Measurements from ENCODE around the gene HGD. TPM values are rescaled to one million over a fixed set of nuclear protein-coding genes. Genes with fewer than 3 reads are reported as not detected.

HGD gene
- total and polyA plus RNA-seq, 2 donors (not counting 1 experiment from before 2014, with no cell fraction given): under 0.01 TPM; not detected in 1

GRCh38 chr3:120650311-120650710, 31.7 kb downstream of the HGD start:
- Histone ChIP-seq H4K20me1 (ENCODE audit: control insufficient read depth, extremely low read depth, insufficient read depth, low read length) (no peaks in the 10 kb centered on the region), H3K4me2 (ENCODE audit: extremely low read depth, insufficient read depth, low read length) (no peak overlapping the region), H3K27ac (ENCODE audit: insufficient read depth, low read length) (no peak overlapping the region), H2AFZ (ENCODE audit: low read length) (no peak overlapping the region), H3K36me3 (ENCODE audit: control insufficient read depth, insufficient read depth, low read length) (no peaks in the 10 kb centered on the region), H3K4me1 (ENCODE audit: control insufficient read depth, extremely low read depth, insufficient read depth, low read length) (no peaks in the 10 kb centered on the region), H3K9ac (ENCODE audit: insufficient read depth, low read length) (no peak overlapping the region), H3K79me2 (ENCODE audit: control insufficient read depth, insufficient read depth, low read length) (no peaks in the 10 kb centered on the region), H3K9me3 (ENCODE audit: control insufficient read depth, insufficient read depth, low read depth, low read length) (no peaks in the 10 kb centered on the region), H3K27me3 (ENCODE audit: control insufficient read depth, insufficient read depth, low read length) (no peaks in the 10 kb centered on the region), H3K4me3 (replicated peaks in 1 of 4; ENCODE audit: control extremely low read depth in 1 of 4, insufficient read depth in 1 of 4, low read depth in 3 of 4, low read length in 4 of 4) (no peak overlapping the region)
- no peak for DNase-seq (ENCODE audit: low read depth in 2 of 2)
- no peak for TF ChIP-seq EZH2 (IDR thresholded peaks at IDR 0.05; ENCODE audit: low read length, missing control alignments)

DNA sequence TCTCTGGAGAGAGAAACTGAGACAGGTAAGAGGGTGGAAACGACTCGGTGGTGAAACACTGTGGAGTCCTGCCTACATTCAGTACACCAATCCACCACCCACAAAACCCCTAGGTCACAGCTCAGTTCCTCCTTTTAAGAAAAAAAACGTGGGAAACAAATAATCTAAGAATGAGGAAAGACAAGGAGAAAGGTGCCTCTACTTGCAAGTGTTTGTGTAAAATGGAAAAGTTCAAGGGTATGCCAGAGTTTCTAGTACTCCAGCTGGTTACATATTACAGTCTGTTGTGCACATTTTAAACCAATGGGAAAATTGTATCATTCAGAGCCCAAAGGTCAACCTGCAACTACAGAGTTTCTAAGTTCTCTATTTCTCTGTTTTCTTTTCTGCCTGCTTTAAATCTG, 32.2 kb downstream of the HGD start:
- H3K9me3 ChIP-seq (ENCODE audit: control insufficient read depth, insufficient read depth, low read depth, low read length): no peaks in the 10 kb centered on the region
- no peak overlapping the region for H3K4me3 ChIP-seq (replicated peaks in 1 of 4; ENCODE audit: control extremely low read depth in 1 of 4, insufficient read depth in 1 of 4, low read depth in 3 of 4, low read length in 4 of 4)
- H3K79me2 ChIP-seq (ENCODE audit: control insufficient read depth, insufficient read depth, low read length): no peaks in the 10 kb centered on the region
- H3K27me3 ChIP-seq (ENCODE audit: control insufficient read depth, insufficient read depth, low read length): no peaks in the 10 kb centered on the region
- no peak overlapping the region for H3K27ac ChIP-seq (ENCODE audit: insufficient read depth, low read length)
- H3K36me3 ChIP-seq (ENCODE audit: control insufficient read depth, insufficient read depth, low read length): no peaks in the 10 kb centered on the region
- no peak for DNase-seq (ENCODE audit: low read depth in 2 of 2)
- no peak overlapping the region for H3K4me2 ChIP-seq (ENCODE audit: extremely low read depth, insufficient read depth, low read length)
- TF ChIP-seq, protein P1, sequence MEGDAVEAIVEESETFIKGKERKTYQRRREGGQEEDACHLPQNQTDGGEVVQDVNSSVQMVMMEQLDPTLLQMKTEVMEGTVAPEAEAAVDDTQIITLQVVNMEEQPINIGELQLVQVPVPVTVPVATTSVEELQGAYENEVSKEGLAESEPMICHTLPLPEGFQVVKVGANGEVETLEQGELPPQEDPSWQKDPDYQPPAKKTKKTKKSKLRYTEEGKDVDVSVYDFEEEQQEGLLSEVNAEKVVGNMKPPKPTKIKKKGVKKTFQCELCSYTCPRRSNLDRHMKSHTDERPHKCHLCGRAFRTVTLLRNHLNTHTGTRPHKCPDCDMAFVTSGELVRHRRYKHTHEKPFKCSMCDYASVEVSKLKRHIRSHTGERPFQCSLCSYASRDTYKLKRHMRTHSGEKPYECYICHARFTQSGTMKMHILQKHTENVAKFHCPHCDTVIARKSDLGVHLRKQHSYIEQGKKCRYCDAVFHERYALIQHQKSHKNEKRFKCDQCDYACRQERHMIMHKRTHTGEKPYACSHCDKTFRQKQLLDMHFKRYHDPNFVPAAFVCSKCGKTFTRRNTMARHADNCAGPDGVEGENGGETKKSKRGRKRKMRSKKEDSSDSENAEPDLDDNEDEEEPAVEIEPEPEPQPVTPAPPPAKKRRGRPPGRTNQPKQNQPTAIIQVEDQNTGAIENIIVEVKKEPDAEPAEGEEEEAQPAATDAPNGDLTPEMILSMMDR (conservative IDR thresholded peaks at IDR 0.05 in 1 of 2, IDR thresholded peaks at IDR 0.05 in 1 of 2; ENCODE audit: low read depth in 1 of 2, low read length in 2 of 2): no peak
- no peak for TF ChIP-seq EZH2 (IDR thresholded peaks at IDR 0.05; ENCODE audit: low read length, missing control alignments)
- H2AFZ ChIP-seq (ENCODE audit: low read length): no peak overlapping the region
- H4K20me1 ChIP-seq (ENCODE audit: control insufficient read depth, extremely low read depth, insufficient read depth, low read length): no peaks in the 10 kb centered on the region
- no peaks in the 10 kb centered on the region for H3K4me1 ChIP-seq (ENCODE audit: control insufficient read depth, extremely low read depth, insufficient read depth, low read length)
- no peak overlapping the region for H3K9ac ChIP-seq (ENCODE audit: insufficient read depth, low read length)

DNA sequence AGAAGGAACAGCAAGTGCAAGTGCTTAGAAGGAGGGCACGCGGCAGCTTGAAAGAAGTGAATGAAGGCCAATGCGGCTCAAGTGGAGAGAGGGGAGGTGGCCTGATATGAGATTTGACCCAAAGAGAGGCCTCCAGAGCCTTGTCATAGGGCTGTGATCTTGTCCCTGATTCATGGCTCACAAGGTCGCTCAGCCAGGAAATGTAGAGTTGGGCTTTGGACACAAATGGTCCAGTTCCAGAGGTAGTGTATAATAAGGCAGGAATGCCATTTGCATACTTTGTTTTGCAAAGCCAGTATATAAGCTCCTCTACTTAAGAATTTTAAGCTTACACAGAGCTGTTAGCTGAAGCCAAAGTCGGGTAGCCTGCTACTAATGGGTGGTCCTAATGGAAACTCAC, 33.7 kb downstream of the HGD start:
- Histone ChIP-seq H3K4me1 (ENCODE audit: control insufficient read depth, extremely low read depth, insufficient read depth, low read length) (no peaks in the 10 kb centered on the region), H3K27ac (ENCODE audit: insufficient read depth, low read length) (no peak overlapping the region), H4K20me1 (ENCODE audit: control insufficient read depth, extremely low read depth, insufficient read depth, low read length) (no peaks in the 10 kb centered on the region), H3K9me3 (ENCODE audit: control insufficient read depth, insufficient read depth, low read depth, low read length) (no peaks in the 10 kb centered on the region), H3K9ac (ENCODE audit: insufficient read depth, low read length) (no peak overlapping the region), H3K4me2 (ENCODE audit: extremely low read depth, insufficient read depth, low read length) (no peak overlapping the region), H3K79me2 (ENCODE audit: control insufficient read depth, insufficient read depth, low read length) (no peaks in the 10 kb centered on the region), H3K36me3 (ENCODE audit: control insufficient read depth, insufficient read depth, low read length) (no peaks in the 10 kb centered on the region), H2AFZ (ENCODE audit: low read length) (no peak overlapping the region), H3K4me3 (replicated peaks in 1 of 4; ENCODE audit: control extremely low read depth in 1 of 4, insufficient read depth in 1 of 4, low read depth in 3 of 4, low read length in 4 of 4) (no peak overlapping the region), H3K27me3 (ENCODE audit: control insufficient read depth, insufficient read depth, low read length) (no peaks in the 10 kb centered on the region)
- no peak for DNase-seq (ENCODE audit: low read depth in 2 of 2)
- TF ChIP-seq, protein P1 (conservative IDR thresholded peaks at IDR 0.05 in 1 of 2, IDR thresholded peaks at IDR 0.05 in 1 of 2; ENCODE audit: low read depth in 1 of 2, low read length in 2 of 2): no peak
- no peak for TF ChIP-seq EZH2 (IDR thresholded peaks at IDR 0.05; ENCODE audit: low read length, missing control alignments)

Data from fibroblast of lung (primary cell).